Measurements from ENCODE around the gene DEPDC5. TPM values are rescaled to one million over a fixed set of nuclear protein-coding genes. Genes with fewer than 3 reads are reported as not detected.

DEPDC5 gene
- total RNA-seq, 1 donor from 2014 or later, result 10.9 TPM

DNA sequence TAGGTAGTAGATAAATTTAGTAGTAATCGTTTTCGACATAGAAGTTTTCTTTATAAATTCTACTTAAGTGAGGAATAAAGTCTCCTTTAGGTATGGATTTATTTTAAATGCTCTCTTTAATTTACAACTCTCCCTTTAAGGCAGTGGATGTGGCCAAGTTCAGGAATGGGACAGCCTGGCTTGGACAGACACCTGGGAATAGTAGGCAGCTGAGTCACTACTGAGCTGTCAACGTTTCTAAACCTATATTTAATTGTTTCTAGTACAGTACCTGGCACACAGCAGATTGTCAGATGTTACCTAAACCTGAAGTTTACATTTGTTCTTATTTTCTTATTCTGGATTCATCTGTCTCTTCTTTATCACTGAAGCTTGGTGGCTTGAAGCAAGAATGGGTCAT, 85.1 kb downstream of the DEPDC5 start:
- ATAC-seq, result no peak
- intact Hi-C loops (cut with DNase I), result no loop called here
- no peak for DNase-seq (ENCODE audit: missing footprints)

DNA sequence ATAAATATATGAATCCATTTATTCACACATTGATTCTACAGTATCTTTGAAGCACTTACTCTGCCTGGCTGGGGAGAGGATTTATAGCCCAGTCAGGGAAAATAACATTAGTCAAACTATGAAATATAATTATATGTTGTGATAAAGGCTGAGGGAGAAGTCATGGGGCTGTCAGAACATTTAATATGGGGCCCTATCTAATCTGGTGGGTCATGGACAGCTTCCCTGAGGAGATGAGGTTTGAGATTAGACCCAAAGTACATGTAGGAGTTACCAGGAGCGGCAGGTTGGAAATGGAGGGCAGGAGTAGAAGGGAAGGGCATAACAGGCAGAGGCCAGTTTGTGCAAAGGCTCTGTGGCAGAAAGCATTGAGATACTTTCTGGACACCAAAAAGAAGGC, 86.2 kb downstream of the DEPDC5 start:
- intact Hi-C loops (cut with DNase I), result no loop called here
- DNase-seq (ENCODE audit: missing footprints) (no peak), ATAC-seq (no peak)

DNA sequence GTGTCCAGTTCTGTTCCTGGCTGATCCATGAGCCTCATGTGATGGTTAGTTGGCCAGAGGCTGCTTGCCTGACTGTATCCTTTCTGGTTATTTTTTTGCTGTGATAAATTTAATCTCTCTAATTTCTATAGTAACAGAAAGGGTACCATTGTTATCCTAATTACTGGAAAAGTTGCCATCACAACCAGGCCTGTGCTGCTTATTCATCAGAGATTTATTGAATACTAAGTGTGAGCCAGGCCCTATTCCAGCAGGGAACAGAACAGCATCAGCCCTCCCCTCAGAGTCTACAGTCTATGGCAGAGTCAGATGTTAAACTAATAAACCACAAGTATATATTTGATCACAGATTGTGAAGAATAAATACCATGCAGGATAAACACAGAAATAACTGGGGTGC, 86.8 kb downstream of the DEPDC5 start:
- DNase-seq (ENCODE audit: missing footprints) (no peak), ATAC-seq (no peak)
- intact Hi-C loops (cut with DNase I), result no loop called here

DNA sequence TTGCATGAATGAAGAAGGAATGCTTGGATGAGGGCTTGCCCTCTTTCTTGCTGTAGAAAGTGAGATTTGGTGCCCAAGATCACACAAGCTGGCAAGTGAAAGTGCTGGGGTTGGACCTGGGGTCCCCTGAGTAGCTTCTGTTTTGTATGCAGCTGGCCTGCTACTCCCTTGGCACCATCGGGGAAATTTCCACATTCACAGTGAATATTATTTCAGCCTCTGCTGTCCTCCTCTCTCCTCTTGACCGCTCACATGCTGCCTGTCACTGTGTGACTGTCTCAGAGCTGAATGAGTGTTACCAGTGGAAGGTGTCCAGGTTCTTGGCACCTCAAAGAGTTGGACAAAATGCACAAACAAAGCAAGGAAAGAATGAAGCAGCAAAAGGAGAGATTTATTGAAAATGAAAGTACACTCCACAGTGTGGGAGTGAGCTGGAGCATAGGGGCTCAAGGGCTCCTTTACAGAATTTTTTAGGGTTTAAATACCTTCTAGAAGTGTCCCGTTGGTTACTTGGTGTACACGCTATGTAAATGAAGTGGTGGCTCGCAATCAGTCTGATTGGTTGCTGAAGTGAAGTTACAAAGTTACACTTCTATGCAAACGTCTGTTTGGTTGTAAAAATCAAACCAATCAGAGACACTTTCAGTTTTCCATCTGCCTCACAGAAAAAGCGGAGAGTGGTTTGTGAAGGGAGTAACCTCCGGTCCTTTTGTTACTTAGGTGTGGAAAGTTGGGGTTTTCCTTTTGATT, 87.4 kb downstream of the DEPDC5 start:
- DNase-seq (ENCODE audit: missing footprints), result no peak
- intact Hi-C loops (cut with DNase I), result no loop called here
- no peak for ATAC-seq

DNA sequence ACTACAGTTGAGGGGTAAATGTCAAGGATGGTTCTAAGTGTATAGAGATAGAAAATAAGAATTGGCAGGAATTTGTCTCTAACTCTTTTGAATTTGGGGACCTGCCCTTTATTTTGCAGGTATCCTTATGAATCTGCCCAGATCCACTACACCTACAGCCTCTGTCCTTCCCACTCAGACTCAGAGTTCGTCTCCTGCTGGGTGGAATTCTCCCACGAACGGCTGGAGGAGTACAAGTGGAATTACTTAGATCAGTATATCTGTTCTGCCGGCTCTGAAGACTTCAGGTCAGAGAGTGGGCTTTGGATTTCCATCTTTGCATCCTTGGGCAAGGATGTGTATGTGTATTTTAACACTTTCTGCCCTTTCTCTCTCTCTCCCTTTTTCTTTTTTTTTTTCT, 89.7 kb downstream of the DEPDC5 start:
- intact Hi-C loops (cut with DNase I), result no loop called here
- DNase-seq (ENCODE audit: missing footprints) (no peak), ATAC-seq (no peak)

DNA sequence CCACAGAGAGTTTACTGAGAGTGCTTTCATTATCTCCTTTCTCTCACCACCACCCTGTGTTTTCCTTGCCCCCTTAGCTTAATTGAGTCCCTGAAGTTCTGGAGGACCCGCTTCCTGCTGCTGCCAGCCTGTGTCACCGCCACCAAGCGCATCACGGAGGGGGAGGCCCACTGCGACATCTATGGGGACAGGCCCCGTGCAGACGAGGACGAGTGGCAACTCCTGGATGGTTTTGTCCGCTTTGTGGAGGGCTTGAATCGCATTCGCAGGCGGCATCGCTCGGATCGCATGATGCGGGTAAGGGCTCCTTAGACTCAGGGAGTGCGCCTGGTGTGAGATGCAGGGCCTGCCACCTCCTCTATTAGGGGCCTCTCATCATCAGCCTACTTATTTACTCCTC, 91.1 kb downstream of the DEPDC5 start:
- DNase-seq (ENCODE audit: missing footprints), result no peak

DNA sequence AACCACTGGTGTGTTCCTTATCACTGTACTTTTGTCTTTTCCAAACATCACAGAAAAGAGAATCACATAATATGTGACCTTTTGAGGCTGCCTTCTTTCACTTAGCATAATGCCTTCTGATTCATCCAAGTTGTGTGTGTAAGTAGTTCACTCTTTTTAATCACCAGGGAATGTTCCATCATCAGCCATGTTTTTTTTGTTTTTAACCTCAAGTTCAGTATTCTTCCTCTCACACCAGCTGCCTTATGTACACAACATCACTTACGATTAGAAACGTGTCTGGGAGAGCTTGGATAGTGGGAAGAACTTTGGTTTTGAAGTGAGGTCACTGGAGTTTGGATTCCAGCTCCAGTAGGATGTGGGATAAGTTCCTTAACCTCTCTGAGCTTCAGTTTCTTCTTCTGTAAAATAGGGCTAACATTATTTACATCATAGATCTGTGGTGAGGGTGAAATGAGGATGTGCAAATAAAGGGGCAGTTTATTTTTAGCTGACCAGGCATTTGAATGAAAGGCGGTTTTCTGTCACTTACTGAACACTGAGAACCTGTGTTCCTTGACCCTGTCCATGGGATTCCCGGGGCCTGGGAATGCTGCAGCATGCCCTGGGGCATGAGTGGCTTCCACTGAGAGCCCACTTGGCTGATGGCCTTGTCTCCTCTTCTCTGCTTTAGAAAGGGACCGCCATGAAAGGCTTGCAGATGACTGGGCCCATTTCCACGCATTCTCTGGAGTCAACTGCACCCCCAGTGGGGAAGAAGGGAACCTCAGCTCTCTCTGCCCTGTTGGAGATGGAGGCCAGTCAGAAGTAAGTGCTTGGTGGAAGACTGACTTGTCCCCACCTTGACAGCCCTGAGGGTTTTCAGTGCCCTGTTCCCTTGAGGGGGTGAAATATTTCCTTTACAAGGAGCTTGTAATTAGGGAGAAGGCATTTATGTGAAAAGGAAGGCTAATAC, 92.6 kb downstream of the DEPDC5 start:
- DNase-seq (ENCODE audit: missing footprints) (no peak), ATAC-seq (no peak)
- intact Hi-C loops (cut with DNase I), result no loop called here

More for the DNA sequence above, 91.1 kb downstream of the DEPDC5 start:
- no peak for ATAC-seq
- intact Hi-C loops (cut with DNase I), result no loop called here

DNA sequence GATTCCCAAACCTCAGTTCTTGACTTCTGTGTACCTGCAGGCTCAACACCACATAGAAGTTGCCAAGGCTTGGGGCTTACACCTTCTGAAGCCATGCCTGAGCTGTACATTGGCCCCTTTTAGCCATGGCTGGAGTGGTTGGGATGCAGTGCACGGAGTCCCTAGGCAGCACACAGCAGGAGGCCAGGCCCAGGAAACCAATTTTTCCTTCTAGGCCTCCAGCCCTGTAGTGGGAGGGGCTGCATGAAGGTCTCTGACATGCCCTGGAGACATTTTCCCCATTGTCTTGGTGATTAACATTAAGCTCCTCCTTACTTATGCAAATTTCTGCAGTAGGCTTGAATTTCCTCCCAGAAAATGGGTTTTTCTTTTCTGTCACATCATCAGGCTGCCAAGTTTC, 94.6 kb downstream of the DEPDC5 start:
- no peak for ATAC-seq
- intact Hi-C loops (cut with DNase I), result no loop called here
- DNase-seq (ENCODE audit: missing footprints), result no peak

DNA sequence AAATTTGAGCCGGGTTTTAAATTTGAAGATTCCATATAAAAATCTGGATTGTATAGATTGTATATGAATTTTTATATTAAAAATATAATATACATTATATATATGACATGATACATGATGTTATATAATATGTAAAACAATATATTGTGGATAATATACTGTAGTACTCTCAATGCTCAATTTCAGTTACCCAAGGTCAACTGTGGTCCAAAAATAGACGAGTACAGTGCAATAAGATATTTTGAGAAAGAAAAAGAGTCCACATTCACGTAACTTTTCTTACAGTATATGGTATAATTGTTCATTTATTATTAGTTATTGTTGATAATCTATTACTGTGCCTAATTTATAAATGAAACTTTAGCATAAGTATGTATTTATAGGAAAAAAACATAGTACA, 96.3 kb downstream of the DEPDC5 start:
- no peak for ATAC-seq
- DNase-seq (ENCODE audit: missing footprints), result no peak
- intact Hi-C loops (cut with DNase I), result no loop called here

DNA sequence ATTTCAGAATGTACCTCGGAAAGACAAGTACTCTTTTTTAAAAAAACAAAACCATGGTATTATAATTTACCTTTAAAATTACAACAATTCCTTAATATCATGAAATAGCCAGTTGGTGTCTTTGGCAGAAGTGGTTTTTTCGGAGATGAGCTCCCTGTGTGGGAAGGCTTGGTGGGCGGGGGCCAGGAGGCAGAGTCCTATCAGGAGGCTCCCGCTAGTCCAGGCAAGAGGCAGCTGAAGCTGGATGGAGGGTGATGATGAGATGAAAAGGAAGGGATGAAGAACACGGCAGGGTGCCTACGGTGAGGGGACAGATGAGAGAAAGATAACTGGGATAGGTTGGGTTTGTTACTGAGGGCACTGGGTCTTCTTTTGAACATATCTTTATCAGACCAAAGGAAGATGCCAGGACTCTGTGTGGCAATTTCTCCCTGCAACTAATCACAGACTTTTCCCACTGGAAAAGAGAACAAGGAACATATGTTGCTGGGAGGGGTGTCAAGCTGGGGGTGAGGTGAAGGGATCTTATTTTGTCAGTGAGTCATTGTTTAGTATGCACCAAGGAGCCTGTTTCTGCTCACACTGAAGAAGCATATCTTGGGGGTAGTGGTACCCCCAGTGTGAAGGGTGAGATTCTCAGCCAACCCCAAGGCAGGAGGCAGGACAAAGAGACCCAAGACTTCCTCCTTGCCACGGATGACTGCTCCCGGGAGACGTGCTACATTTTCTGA, 99.0 kb downstream of the DEPDC5 start:
- DNase-seq (ENCODE audit: missing footprints), result no peak
- no peak for ATAC-seq
- intact Hi-C loops (cut with DNase I), result no loop called here

DNA sequence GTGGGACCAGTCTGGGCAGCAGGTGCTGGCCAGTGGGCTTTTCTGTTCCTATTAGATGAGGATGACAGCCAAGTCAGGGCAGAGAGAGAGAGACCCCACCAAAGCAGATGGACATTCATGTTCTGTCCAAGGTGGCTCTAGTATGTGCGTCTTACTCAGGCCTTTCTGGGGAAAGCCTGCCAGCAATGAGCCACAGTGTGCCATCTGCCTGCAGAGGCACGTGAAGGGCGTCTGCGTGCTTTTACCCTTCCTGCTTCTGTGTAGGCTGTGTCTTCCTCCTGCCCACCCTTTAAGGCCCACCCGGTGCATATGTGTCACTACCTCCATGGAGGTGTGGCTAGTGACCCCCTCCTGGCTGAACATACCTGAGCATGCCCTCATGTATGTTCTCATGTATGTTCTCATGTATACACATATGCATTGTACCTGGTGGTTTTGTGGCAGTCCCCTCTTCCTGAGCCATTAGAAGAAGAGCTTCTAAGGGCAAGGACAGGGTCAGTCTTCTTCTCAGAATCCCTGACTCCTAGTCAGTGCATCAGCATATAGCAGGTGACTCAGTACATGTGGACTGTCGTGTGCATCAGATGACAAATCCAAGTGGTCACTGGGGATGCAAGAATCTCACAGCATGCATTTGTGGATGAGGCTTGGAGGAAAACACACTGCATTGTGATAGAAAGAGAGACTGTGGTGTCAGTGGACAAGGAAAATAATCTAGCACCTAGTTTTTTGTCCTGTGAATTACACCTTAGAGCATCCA, 100.1 kb downstream of the DEPDC5 start:
- DNase-seq (ENCODE audit: missing footprints), result no peak
- intact Hi-C loops (cut with DNase I), result no loop called here

DNA sequence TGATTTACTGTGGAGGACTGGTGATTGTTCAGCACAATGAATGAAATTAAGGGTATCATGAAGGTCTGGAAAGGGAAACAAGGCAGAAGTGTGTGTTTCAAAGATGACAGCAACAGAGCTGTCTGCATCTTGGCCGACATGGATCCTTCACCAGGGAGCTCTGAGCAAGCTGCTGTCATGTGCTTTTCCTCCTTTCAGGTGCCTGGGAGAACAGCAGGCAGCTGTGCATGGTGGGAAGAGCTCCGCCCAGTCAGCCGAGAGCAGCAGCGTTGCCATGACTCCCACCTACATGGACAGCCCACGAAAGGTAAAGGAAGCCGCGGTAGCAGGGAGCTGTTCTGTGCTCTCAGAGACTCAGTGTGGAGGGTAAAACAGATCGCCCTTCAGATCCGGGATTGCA, 103.4 kb downstream of the DEPDC5 start:
- no peak for DNase-seq (ENCODE audit: missing footprints)
- no peak for ATAC-seq
- intact Hi-C loops (cut with DNase I), result no loop called here

More for the DNA sequence above, 100.1 kb downstream of the DEPDC5 start:
- ATAC-seq, result no peak

DNA sequence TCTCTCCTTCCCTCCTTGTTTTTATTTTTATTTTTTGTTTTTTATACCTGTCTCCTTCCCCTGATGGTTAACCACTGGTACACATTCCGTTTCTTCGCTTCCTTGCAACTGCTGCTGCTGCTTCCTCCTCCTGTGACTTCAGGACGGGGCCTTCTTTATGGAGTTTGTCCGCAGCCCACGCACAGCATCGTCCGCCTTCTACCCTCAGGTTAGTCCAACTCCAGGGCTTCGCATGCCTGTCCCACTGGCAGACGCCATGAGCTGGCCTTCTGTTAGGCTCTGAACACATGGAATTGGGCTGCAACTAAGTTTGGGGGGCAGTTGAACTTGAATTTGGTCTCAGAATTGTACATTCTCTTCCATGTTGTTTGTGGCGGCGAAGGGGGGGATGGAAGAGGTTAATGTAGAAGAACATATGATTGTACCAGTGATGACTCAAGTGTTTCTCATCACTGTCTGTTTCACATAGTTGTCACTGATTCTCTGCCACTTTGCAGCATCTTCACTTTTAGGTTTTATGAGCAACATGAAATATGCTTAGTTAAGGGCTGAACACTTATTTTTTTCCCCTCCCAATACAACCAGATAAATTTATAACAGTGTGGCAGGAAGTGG, 107.5 kb downstream of the DEPDC5 start:
- ATAC-seq (no peak), DNase-seq (ENCODE audit: missing footprints) (no peak)
- intact Hi-C loops (cut with DNase I), result no loop called here

DNA sequence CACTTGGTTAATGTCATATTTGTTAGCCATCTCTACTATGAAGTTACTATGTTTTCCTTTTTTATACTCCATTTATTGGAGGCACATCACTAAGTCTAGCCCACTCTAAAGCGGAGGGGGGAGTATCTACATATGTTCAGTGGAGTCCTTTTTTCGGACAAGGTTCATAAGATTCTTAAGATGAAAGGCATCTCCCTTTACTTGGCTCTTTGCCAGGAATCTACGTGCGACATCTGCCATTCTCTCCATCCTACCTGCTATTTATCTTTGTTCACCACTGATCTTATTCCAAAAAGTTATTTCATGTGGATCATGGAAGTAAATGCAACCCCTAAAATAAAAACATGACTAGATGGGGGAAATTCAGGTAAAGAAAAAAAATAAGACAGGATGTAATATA, 113.1 kb downstream of the DEPDC5 start:
- ATAC-seq (no peak), DNase-seq (ENCODE audit: missing footprints) (no peak)
- intact Hi-C loops (cut with DNase I), result no loop called here

DNA sequence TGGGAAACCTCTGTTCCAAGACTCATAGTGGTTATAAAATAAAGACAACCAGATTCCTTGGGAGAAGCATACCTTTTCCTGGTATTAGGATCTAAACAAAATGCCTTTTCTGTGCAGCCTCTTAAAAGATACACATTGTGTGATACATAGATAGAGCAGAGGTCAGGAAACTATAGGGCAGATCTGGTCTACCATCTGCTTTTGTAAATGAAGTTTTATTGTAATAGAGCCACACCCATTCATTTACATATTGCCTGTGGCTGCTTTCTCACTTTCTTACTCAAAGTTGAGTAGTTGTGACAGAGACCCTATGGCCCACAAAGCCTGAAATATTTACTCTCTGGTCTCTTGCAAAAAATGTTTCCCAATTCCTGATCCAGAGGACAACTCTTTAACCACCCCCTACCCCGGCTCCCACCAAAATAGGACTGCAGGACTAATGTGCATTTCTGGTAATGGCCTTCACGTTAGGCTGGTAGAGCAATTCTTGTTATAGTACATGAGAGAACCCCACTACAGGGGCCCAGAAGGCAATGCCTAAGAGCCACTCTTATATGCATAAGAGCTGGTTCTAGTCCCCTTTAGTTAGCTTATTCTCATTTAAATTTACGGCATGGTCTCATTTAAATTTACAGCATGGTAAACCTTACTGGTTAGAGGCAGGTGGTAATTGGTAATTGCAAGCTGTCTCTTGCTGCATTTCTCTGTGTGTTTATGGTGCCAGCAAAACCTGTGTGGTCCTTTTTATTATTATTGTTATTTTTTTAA, 113.8 kb downstream of the DEPDC5 start:
- DNase-seq (ENCODE audit: missing footprints) (no peak), ATAC-seq (no peak)
- intact Hi-C loops (cut with DNase I), result no loop called here

DNA sequence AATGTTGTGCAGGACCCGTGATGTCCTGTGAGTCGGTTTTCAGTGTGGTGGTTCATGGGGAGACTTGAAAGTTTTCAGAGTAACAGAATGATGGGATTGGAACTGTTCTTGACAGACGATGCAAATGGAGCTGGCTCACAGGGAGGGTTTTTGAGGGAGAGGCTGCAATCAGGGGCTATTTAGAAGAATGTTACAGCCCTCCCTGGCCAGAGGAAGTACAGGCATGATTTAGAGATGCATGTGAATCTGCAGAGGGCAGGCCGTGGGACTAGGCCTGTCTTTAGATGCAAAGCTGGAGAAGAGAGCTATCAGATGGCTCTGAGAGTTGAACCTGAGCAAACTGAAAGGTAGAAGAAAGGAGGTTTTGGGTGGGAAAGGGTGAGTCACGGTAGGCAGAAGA, 115.9 kb downstream of the DEPDC5 start:
- intact Hi-C loops (cut with DNase I), result no loop called here
- ATAC-seq, result no peak
- no peak for DNase-seq (ENCODE audit: missing footprints)

DNA sequence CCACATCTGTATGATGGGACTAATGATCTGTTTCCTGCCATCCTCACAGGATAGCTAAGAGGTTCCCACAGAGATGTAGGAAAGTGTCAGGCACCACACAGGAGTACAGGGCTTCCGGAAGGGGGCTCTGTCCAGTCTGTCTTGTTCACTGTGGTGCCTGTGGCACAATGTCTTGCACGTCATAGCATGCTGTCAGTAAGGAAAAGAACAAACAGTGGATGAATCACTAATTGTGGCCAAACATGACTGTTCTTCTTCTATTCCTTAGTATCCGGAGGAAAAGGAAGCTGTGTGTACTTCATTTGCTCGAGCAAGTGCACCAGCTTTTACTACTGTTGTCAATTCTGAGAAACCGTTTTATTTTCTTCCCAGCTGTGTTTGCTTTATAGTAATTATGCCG, 117.1 kb downstream of the DEPDC5 start:
- ATAC-seq (no peak), DNase-seq (ENCODE audit: missing footprints) (no peak)
- intact Hi-C loops (cut with DNase I), result no loop called here

DNA sequence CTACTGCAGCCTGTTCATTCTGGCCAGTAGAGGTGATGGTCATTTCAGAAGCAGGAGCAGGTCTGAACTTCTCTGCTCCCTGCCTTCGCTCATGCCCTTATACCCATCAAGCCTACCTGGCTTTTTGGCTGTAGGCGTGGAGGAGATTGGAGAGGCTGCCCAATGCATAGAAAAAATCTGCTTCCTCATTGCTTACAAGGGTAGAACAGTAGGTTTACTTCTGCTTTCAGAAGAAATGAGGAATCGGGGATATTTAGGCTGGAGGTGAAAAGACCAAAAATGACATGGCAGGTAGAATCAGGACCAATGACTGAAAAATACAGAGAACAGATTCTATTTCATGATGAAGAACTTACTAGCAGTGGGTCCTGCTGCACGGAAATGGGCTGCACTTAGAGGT, 117.7 kb downstream of the DEPDC5 start:
- ATAC-seq (no peak), DNase-seq (ENCODE audit: missing footprints) (no peak)
- intact Hi-C loops (cut with DNase I), result no loop called here

Measured in Right ventricle myocardium inferior (tissue), 1 donor.